ENCODE measurements around the gene GPC6.
A peak's percentile ranks its signal among the peaks of the same experiment; 100 is the strongest.

The GPC6 gene

GRCh38 chr13:94214121-94214520, 987.5 kb downstream of the GPC6 start:
- DNase-seq (ENCODE audit: low read depth), result no peak
- no peak overlapping the region for H3K4me3 ChIP-seq (replicated peaks; ENCODE audit: low read depth, low read length)
- TF ChIP-seq CTCF (IDR thresholded peaks at IDR 0.05; ENCODE audit: low read length, missing control alignments), result no peak

- no peak overlapping the region for H3K4me3 ChIP-seq (replicated peaks; ENCODE audit: low read depth, low read length)
- no peak for TF ChIP-seq CTCF (IDR thresholded peaks at IDR 0.05; ENCODE audit: low read length, missing control alignments)
- no peak for DNase-seq (ENCODE audit: low read depth)
These were observed 988.4 kb downstream of the GPC6 start for GRCh38 chr13:94214975-94215374.

GRCh38 chr13:94216476-94216875, 989.9 kb downstream of the GPC6 start:
- DNase-seq (ENCODE audit: low read depth), result no peak
- no peak overlapping the region for H3K4me3 ChIP-seq (replicated peaks; ENCODE audit: low read depth, low read length)
- TF ChIP-seq CTCF (IDR thresholded peaks at IDR 0.05; ENCODE audit: low read length, missing control alignments), result no peak

GRCh38 chr13:94217370-94217769, 990.8 kb downstream of the GPC6 start:
- H3K4me3 ChIP-seq (replicated peaks; ENCODE audit: low read depth, low read length), result no peak overlapping the region
- TF ChIP-seq CTCF (IDR thresholded peaks at IDR 0.05; ENCODE audit: low read length, missing control alignments), result no peak
- peak; percentile 23 for DNase-seq (ENCODE audit: low read depth)

- DNase-seq (ENCODE audit: low read depth), result no peak
- TF ChIP-seq CTCF (IDR thresholded peaks at IDR 0.05; ENCODE audit: low read length, missing control alignments), result no peak
- H3K4me3 ChIP-seq (replicated peaks; ENCODE audit: low read depth, low read length), result no peak overlapping the region
These were observed 991.9 kb downstream of the GPC6 start for GRCh38 chr13:94218537-94218936.

- no peak for DNase-seq (ENCODE audit: low read depth)
These were observed 992.3 kb downstream of the GPC6 start for GRCh38 chr13:94218951-94219350.

More at GRCh38 chr13:94218951-94219350, 992.3 kb downstream of the GPC6 start:
- no peak overlapping the region for H3K4me3 ChIP-seq (replicated peaks; ENCODE audit: low read depth, low read length)
- no peak for TF ChIP-seq CTCF (IDR thresholded peaks at IDR 0.05; ENCODE audit: low read length, missing control alignments)
